Measurements from ENCODE around the gene DISC1. TPM values are rescaled to one million over a fixed set of nuclear protein-coding genes. Genes with fewer than 3 reads are reported as not detected.

Gene DISC1
- polyA plus RNA-seq, 1 of the 3 experiments (the other 2 are of a cell fraction), result 1.7 TPM

DNA sequence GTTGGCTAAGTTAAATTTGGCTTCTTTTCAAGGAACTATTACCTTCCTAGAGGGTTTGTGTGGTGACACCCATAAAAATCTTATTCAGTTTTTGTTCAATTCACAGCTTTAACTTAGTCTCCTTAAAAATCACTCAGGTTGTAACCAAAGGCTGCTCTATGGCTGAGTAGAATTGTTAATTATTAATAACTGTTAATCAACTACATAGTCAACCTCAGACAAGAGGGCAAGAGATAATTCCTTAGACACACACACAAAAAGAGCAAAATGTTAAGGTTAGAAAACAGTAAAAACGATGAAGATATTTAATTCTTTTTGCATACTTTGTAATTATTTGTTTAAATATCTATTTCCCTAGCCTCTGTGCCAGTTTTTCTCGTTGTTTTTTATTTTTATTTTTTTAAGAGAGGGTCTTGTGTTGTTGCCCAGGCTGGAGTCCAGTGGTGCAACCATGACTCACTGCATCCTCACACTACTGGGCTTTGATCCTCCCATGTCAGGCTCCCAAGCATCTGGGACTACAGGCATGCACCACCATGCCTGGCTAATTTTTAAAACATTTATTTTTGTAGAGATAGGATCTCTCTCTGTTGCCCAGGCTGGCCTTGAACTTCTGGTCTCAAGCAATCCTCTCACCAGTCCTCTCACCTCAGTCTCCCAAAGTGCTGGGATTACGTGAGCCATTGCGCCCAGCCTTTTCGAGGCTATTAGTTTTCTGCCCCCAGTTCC, 215.2 kb downstream of the DISC1 start:
- 71% methylated on average over 5 of the region's 5 CpGs for WGBS (ENCODE audit: low lambda C conversion rate)
- no peaks in the 10 kb centered on the region for H3F3A ChIP-seq (replicated peaks; ENCODE audit: insufficient read depth)
- H2AFZ ChIP-seq (ENCODE audit: low read depth), result no peak overlapping the region
- CTCF ChIA-PET, result interaction anchor here (1.3 to 2.4 kb wide), 2 partner anchors 24 to 25 kb away, joined by 3 to 8 read pairs; no protein-coding TSS in a partner anchor
- H3K4me1 ChIP-seq (ENCODE audit: control insufficient read depth in 1 of 2, insufficient read depth in 2 of 2, low read depth in 1 of 2, low read length in 1 of 2), result peaks cover 0 to 4% of the 10 kb centered on the region in 2 experiments; a peak in 1 of 4 replicates
- H4K20me1 ChIP-seq (ENCODE audit: insufficient read depth), result no peaks in the 10 kb centered on the region
- H3K27me3 ChIP-seq (ENCODE audit: insufficient read depth), result no peaks in the 10 kb centered on the region
- DNase-seq, result no peak
- no peak overlapping the region for H3K27ac ChIP-seq (ENCODE audit: low read depth in 2 of 2, low read length in 1 of 2)
- POLR2A ChIA-PET, result no interaction called here
- no peak overlapping the region for H3K4me3 ChIP-seq (ENCODE audit: low read depth in 2 of 2, low read length in 1 of 2)
- no peaks in the 10 kb centered on the region for H3K9me3 ChIP-seq
- no peaks in the 10 kb centered on the region for H3K9me2 ChIP-seq
- no peak overlapping the region for H3K4me2 ChIP-seq
- no peak overlapping the region for H3K9ac ChIP-seq
- H3K79me2 ChIP-seq (ENCODE audit: insufficient read depth), result no peaks in the 10 kb centered on the region
- no peaks in the 10 kb centered on the region for H3K36me3 ChIP-seq (replicated peaks in 1 of 2; ENCODE audit: control insufficient read depth in 1 of 2, insufficient read depth in 2 of 2, low read length in 1 of 2)
- TF ChIP-seq, protein P1, sequence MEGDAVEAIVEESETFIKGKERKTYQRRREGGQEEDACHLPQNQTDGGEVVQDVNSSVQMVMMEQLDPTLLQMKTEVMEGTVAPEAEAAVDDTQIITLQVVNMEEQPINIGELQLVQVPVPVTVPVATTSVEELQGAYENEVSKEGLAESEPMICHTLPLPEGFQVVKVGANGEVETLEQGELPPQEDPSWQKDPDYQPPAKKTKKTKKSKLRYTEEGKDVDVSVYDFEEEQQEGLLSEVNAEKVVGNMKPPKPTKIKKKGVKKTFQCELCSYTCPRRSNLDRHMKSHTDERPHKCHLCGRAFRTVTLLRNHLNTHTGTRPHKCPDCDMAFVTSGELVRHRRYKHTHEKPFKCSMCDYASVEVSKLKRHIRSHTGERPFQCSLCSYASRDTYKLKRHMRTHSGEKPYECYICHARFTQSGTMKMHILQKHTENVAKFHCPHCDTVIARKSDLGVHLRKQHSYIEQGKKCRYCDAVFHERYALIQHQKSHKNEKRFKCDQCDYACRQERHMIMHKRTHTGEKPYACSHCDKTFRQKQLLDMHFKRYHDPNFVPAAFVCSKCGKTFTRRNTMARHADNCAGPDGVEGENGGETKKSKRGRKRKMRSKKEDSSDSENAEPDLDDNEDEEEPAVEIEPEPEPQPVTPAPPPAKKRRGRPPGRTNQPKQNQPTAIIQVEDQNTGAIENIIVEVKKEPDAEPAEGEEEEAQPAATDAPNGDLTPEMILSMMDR (IDR thresholded peaks at IDR 0.05), result no peak
- TF ChIP-seq RFX5 (IDR thresholded peaks at IDR 0.05; ENCODE audit: low read length) (no peak), POLR2AphosphoS5 (IDR thresholded peaks at IDR 0.05; ENCODE audit: low read depth, low read length) (no peak), CHD2 (IDR thresholded peaks at IDR 0.05; ENCODE audit: low read length, partially characterized antibody) (no peak), RCOR1 (IDR thresholded peaks at IDR 0.05; ENCODE audit: low read length) (no peak), SMC3 (IDR thresholded peaks at IDR 0.05; ENCODE audit: low read depth, low read length) (no peak), NFIC (IDR thresholded peaks at IDR 0.05; ENCODE audit: borderline replicate concordance) (no peak)
- TF ChIP-seq, protein P2, sequence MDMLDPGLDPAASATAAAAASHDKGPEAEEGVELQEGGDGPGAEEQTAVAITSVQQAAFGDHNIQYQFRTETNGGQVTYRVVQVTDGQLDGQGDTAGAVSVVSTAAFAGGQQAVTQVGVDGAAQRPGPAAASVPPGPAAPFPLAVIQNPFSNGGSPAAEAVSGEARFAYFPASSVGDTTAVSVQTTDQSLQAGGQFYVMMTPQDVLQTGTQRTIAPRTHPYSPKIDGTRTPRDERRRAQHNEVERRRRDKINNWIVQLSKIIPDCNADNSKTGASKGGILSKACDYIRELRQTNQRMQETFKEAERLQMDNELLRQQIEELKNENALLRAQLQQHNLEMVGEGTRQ (IDR thresholded peaks at IDR 0.05; ENCODE audit: borderline replicate concordance, low read depth, low read length), result no peak
- TF ChIP-seq, protein P3, sequence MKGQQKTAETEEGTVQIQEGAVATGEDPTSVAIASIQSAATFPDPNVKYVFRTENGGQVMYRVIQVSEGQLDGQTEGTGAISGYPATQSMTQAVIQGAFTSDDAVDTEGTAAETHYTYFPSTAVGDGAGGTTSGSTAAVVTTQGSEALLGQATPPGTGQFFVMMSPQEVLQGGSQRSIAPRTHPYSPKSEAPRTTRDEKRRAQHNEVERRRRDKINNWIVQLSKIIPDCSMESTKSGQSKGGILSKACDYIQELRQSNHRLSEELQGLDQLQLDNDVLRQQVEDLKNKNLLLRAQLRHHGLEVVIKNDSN (IDR thresholded peaks at IDR 0.05; ENCODE audit: borderline replicate concordance, low read depth), result no peak

DNA sequence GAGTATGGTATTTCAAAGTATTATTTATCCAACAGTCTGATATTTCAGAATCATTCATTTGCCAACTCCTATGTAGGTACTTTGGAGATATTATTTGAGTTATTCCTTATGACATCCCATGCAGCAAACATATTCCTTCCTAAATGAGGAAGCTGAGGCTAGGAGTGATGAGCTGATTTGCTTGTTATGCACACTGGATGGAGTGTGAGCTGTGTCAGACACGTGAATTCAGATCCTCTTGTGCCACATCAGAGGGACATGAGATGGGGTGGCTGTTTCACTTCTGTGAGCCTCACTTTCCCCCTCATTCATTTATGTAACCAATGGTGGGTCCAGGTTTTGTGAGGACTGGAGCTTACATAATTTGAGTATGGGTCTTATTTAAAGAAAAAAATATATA, 215.9 kb downstream of the DISC1 start:
- Histone ChIP-seq H3K4me1 (ENCODE audit: control insufficient read depth in 1 of 2, insufficient read depth in 2 of 2, low read depth in 1 of 2, low read length in 1 of 2) (peaks cover 0 to 4% of the 10 kb centered on the region in 2 experiments; a peak in 1 of 4 replicates), H3K36me3 (replicated peaks in 1 of 2; ENCODE audit: control insufficient read depth in 1 of 2, insufficient read depth in 2 of 2, low read length in 1 of 2) (no peaks in the 10 kb centered on the region), H2AFZ (ENCODE audit: low read depth) (no peak overlapping the region), H3K27me3 (ENCODE audit: insufficient read depth) (no peaks in the 10 kb centered on the region), H3K4me2 (no peak overlapping the region), H3K9me3 (no peaks in the 10 kb centered on the region), H4K20me1 (ENCODE audit: insufficient read depth) (no peaks in the 10 kb centered on the region), H3K4me3 (ENCODE audit: low read depth in 2 of 2, low read length in 1 of 2) (no peak overlapping the region), H3K9ac (no peak overlapping the region), H3F3A (replicated peaks; ENCODE audit: insufficient read depth) (no peaks in the 10 kb centered on the region), H3K79me2 (ENCODE audit: insufficient read depth) (no peaks in the 10 kb centered on the region), H3K27ac (ENCODE audit: low read depth in 2 of 2, low read length in 1 of 2) (no peak overlapping the region), H3K9me2 (no peaks in the 10 kb centered on the region)
- 100% methylated on average over 1 of the region's 1 CpG for WGBS (ENCODE audit: low lambda C conversion rate)
- ChIA-PET CTCF (interaction anchor here (1.9 to 2.4 kb wide), 2 partner anchors 24 to 86 kb away, joined by 8 to 9 read pairs; no protein-coding TSS in a partner anchor), POLR2A (no interaction called here)
- no peak for DNase-seq
- no peak for TF ChIP-seq ELF1 (IDR thresholded peaks at IDR 0.05)
- no peak for TF ChIP-seq FOXM1 (IDR thresholded peaks at IDR 0.05; ENCODE audit: low read depth)
- TF ChIP-seq RAD21 (IDR thresholded peaks at IDR 0.05; ENCODE audit: low read length), result no peak
- no peak for TF ChIP-seq EZH2phosphoT487 (IDR thresholded peaks at IDR 0.05; ENCODE audit: borderline replicate concordance, low read depth)
- TF ChIP-seq SMC3 (IDR thresholded peaks at IDR 0.05; ENCODE audit: low read depth, low read length), result no peak
- TF ChIP-seq, protein P3 (IDR thresholded peaks at IDR 0.05; ENCODE audit: borderline replicate concordance, low read depth), result no peak
- TF ChIP-seq SIN3A (IDR thresholded peaks at IDR 0.05; ENCODE audit: borderline replicate concordance, low read depth, low read length), result no peak
- TF ChIP-seq, protein P4, sequence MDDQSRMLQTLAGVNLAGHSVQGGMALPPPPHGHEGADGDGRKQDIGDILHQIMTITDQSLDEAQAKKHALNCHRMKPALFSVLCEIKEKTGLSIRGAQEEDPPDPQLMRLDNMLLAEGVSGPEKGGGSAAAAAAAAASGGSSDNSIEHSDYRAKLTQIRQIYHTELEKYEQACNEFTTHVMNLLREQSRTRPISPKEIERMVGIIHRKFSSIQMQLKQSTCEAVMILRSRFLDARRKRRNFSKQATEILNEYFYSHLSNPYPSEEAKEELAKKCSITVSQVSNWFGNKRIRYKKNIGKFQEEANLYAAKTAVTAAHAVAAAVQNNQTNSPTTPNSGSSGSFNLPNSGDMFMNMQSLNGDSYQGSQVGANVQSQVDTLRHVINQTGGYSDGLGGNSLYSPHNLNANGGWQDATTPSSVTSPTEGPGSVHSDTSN (IDR thresholded peaks at IDR 0.05), result no peak
- TF ChIP-seq, protein P5, sequence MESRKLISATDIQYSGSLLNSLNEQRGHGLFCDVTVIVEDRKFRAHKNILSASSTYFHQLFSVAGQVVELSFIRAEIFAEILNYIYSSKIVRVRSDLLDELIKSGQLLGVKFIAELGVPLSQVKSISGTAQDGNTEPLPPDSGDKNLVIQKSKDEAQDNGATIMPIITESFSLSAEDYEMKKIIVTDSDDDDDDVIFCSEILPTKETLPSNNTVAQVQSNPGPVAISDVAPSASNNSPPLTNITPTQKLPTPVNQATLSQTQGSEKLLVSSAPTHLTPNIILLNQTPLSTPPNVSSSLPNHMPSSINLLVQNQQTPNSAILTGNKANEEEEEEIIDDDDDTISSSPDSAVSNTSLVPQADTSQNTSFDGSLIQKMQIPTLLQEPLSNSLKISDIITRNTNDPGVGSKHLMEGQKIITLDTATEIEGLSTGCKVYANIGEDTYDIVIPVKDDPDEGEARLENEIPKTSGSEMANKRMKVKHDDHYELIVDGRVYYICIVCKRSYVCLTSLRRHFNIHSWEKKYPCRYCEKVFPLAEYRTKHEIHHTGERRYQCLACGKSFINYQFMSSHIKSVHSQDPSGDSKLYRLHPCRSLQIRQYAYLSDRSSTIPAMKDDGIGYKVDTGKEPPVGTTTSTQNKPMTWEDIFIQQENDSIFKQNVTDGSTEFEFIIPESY (IDR thresholded peaks at IDR 0.05; ENCODE audit: borderline replicate concordance, low read depth), result no peak
- no peak for TF ChIP-seq JUND (IDR thresholded peaks at IDR 0.05)
- TF ChIP-seq TAF1 (IDR thresholded peaks at IDR 0.05; ENCODE audit: borderline replicate concordance, low read depth, low read length), result no peak
- no peak for TF ChIP-seq MEF2A (IDR thresholded peaks at IDR 0.05; ENCODE audit: borderline replicate concordance, low read depth)

Data from SK-N-SH (cell line).